NCI-H2107 treated with DMSO at 0.1 percent for 48 hours (cell line): ENCODE results near the gene PVR.
A peak's percentile ranks its signal among the peaks of the same experiment; 100 is the strongest.
"Not testable (repeated sequence)": the region's sequence is repeated elsewhere in the genome, so short reads cannot be mapped to it uniquely, and the experiment has no call there.

ENCODE experiments used
- DNase-seq: peaks from one replicate; lab custom pipeline; 2025; ENCODE audit not compliant: unreplicated experiment; lab: John Stamatoyannopoulos, UW

PVR gene

DNA sequence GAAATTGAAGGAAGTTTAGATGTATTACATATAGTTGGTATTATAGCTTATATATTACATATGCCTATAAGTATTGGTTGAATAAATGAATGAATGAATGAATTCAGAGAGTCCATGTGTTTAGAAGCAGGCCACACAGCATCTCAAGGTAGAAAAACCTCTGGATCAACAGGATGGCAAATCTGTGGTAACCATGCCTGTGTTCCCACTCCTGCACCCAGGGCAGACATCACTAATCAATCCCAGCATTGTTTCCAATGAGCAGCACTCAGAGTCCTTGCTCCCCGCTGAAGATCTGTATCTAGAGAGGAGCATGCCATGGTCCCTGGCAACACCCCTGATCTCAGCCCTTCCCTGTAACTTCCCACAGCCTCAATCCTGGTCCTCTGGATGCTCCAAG, 28.5 kb downstream of the PVR start:
- DNase-seq: no peak

DNA sequence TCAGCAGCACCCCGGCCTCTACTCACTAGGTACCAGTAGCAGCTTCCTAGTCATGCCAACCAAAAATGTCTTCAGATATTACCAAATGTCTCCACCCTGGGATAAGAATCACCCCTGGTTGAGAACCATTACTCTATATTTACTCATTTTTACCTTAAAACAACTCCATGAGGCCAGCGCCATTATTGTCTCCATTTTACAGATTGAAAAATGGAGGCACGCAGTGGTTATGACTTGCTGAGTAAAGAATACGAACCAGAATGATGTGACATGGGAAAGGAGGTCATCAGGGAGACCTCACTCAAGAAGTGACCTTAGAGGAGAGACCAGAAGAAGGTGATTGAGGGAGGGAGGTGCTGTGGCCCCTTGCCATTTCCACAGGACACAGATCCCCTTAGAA, 29.8 kb downstream of the PVR start:
- no peak for DNase-seq

DNA sequence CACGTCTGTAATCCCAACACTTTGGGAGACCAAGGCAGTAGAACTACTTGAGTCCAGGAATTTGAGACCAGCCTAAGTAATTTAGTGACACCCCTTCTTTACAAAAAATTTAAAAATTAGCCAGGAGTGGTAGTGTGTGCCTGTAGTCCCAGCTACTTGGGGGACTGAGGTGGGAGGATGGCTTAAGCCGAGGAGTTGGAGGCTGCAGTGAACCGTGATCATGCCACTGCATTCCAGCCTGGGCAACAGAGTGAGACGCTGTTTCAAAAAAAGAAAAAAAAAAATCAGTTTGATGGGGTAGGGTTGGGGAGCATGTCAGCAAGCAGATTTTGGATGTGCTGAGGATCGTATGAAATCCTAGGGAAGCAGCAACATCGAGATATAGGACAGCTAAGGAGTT, 31.8 kb downstream of the PVR start:
- no peak for DNase-seq

DNA sequence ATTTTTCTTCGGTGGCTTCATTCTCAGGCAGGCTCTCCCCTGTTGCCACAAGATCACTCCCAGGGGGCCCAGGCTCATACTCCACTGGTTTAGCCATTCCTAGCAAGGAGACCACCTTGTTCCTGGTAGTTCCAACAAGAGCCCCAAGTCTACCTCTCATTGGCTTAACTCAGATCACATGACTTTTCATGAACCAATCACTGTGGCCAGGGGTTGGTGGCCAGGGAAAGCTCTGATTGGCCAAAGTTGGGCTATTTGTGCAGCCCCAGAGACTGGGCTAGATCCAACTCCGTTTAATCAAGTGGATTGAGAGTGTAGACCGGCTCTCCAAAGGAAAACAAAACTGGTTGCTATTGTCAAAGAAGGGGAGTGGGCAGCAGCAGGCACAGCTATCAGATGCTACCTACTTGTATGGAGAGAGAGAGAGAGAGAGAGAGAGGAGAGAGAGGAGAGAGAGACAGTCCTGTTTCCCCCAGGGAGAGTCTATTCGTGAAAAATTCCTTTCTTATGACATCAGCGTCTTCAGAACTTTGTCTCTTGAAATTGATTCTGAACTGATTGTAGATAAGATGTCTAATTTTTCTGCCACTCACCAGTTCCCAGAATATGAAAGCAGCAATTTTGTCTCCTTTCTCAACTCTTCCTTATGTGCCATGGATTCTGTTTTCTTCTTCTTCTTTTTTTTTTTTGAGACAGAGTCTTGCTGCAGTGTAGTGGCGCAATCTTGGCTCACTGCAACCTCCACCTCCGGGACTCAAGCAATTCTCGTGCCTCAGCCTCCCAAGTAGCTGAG, 33.5 kb downstream of the PVR start:
- DNase-seq: no peak

DNA sequence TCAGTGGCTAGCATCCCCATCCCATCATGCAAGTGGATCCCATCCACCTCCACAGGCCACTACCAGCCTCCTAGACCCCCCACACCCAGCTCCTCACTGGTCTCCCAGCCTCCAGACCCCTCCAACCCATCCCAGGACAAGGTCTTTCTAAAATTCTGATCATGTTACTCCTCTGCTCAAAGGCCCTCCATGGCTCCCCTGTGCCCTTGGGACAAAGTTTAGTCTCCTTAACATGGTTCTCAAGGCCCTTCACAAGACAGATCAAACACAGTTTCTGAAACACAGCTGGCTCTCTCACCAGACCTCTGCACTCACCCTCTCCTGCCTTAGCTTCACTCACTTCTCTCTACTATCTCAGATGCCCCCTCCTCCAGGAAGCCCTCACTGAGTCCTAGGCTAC, 36.8 kb downstream of the PVR start:
- no peak for DNase-seq

DNA sequence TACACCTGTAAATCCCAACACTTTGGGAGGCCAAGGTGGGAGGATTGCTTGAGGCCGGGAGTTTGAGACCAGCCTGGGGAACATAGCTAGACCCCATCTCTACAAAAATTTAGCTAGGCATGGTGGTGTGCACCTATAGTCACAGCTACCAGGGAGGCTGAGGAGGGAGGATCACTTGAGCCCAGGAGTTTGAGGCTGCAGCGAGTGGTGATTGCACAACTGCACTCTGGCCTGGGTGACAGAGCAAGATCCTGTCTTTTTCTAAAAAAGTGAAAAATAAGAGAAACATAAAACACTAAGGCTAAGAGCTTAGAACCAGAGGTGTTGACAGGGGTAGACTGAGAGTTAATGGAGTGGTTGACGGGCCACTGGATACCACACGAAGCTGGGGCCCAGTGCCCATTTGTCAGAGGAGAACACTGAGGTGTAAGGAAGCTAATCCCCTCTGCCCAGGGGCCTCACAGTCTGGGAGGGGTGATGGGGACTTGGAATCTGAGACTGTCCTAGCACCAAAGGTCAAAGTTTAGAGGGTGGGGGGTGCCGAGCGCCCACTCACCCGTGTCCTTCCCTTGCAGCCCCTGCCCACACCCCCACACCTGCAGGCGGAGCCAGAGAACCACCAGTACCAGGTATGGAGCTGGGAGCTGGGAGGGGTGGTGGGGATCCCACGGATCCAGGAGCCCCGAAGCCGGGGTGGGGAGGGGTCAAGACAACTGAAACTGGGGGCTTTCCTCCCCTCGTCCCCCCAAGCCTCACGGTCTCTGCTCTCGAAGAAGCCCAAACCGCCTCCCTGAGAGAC, 38.5 kb downstream of the PVR start:
- no peak for DNase-seq

DNA sequence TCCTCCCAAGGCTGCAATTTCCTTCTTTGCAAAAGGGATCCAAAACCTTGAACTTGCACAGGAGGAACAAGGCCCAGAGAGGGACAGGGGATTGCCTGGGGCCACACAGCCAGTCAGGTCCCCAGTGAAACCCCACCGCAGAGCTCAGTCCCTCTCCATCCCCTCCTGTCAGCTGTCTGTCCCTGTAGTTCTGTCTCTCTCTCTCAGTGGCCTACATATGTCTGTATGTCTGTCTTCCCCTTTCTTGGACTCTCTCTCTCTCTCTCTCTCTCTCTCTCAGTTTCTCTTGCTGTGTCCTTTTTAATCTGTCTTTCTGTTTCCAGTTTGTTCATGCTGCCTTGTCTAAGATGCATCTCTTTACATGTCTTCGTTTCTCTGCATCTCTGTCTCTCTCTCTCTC, 39.1 kb downstream of the PVR start:
- DNase-seq: no peak

DNA sequence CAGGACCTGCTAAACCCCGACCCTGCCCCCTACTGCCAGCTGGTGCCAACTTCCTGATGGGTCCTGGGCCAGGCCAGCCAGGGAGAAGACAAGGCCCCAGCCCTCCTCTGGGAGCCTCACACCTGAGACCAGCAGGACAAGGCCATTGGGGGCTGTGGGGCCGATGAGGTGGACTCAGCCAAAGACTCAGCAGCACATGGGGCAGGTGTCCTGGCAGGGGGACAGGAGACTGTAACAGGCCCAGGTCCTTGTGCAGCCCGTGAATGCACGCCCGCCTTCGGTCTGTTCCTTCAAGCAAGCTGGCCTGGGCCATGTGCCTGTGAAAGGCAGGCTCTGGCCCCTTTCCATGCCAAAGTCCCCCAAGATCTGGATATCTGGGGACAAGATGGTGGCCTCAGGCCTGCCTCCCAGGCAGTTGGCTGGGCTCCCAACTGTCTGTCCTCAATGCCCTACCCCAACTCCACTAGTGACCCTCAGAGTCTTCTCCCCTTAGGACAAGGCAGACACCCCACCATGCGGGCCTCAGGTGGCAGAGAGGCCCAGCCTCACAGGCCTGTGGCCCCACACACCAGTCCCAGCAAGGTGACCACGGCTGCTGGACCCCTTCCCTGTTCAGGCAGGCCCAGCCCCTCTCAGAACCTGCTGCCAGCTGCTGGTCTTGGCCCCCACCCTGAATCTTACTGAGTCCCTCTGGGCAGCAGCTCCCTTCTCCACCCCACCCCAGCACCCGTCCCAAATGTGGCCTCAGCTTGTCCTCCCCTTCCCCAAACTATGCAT, 39.9 kb downstream of the PVR start:
- no peak for DNase-seq

DNA sequence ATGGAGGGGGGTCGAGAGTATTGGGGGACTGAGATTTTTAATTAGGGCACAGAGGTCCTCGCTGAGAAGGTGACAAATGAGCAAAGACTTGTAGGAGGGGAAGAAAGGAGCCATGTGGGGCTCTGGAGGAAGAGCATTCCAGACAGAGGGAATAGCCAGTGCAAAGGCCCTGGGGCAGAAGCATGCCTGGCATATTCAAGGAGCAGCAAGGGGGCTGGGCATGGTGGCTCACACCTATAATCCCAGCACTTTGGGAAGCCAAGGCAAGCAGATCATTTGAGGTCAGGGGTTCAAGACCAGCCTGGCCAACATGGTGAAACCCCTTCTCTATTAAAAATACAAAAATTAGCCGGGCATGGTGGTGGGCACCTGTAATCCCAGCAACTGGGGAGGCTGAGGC, 40.7 kb downstream of the PVR start:
- DNase-seq: not testable (repeated sequence)

DNA sequence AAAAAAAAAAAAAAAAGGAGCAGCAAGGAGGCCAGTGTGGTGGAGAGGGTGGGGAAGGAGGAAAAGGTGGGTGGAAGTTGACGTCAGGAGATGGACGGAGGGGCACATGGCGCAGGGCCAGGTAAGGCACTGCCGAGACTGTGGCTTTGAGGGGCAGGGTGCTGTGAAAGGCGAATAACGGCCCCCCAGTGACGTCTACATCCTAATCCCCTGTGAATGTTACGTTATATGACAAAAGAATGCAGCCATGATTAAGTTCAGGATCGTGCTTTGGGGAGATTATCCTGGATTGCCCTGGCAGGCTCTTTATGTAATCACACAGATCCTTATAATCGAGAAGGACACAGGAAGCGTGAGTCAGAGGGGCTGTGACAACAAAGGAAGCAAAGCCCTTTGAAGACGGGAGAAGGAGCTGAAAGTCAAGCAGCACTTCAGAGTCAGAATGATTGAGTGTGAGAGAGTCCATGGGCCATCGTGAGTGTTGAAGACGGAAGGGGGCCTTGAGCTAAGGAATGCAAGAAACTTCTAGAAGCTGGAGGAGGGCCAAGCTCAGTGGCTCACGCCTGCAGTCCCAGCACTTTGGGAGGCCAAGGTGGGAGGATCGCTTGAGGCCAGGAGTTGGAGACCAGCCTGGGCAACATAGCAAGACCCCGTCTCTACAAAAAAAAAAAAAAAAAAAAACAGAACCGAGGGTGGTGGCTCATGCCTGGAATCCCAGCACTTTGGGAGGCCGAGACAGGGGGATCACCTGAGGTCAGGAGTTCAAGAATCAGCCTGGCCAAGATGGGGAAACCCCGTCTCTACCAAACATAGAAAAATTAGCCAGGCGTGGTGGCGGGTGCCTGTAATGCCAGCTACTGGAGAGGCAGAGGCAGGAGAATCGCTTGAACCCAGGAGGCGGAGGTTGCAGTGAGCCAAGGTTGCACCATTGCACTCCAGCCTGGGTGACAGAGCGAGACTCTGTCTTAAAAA, 41.5 kb downstream of the PVR start:
- no peak for DNase-seq

DNA sequence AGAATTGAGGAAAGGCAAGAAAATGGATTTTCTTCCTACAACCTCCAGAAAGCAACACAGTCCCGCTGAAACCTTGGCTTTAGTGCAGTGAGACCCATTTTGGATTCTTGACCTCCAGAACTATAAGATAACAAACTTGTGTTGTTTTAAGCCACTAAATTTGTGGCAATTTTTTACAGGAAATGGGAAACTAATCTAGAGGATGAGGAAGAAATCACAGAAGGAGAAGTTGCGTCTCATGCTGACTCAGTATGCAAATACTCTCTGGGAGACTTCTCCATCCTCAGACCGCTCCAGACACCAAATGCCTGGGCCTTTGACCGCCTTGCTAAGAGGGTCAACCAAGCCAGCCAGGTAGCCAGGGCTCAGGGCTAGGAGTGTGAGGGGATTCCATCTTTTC, 42.2 kb downstream of the PVR start:
- DNase-seq: no peak

DNA sequence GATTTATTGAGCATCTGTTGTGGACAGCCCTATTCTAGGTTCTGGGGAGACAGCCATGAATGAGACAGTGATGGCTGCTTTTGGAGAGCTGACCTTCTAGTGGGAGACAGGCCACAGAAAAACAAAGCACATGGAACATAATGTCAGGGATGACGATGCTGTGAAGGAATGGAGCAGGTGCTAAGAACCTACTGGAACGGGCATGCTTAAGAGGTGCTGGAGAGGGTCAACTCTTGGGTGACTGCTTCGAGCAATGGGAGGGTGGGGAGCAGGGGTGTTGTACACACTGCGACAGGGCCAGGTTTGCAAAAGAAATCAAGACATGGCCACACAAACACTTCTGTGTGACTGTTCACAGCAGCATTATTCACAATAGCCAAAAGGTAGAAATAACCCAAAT, 43.2 kb downstream of the PVR start:
- DNase-seq: no peak

DNA sequence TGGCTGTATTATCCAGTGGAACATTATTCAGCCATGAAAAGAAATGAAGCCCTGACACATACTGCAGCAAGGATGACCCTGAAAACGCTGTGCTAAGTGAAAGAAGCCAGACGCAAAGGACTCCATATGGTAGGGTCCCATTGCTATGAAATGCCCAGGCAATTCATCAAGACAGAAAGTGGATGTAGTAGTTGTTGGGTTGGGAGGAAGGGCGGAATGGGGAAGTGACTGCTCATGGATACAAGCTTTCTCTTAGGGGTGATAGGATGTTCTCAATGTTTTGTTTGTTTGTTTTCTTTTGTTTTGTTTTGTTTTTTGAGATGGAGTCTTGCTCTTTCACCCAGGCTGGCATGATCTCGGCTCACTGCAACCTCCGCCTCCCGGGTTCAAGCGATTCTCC, 44.2 kb downstream of the PVR start:
- DNase-seq: no peak

DNA sequence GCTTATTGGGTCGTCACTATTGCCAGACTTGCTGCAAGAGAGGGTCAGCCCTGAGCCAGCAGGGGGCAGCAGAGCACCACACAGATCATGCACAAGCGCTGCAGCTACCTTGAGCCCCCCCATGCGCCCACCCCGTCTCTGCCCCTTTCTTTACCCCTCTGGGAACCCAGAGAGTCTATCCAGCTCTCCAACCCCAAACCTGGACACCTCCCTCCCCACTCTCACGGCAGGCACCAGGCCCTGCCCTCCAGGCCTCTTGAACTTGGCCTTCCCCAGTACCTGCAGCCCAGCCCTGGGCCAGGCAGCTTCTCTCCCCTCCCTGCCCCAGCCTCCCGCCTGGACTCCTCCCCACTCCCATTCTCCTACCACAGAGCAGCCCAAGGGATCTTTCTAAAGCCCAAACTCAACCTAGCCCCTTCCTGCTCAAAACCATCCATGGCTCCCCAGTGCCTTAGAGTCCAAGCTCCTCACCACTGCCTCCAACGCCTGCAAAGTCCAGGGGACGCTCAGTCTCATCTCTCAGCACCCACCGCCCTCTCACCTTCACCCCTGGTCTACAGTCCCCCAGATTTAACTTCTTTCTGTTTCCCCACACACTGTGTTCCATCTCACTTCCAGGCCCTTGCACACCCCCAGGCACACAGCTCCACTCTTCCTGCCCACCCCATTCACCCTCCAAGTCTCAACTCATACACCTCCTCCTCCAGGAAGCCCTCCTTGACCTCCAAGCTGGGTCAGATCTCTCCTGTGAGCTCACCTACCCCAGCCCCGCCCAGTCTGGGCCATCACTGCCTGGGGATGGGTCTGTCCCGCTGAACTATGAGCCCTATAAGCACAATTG, 45.8 kb downstream of the PVR start:
- no peak for DNase-seq

DNA sequence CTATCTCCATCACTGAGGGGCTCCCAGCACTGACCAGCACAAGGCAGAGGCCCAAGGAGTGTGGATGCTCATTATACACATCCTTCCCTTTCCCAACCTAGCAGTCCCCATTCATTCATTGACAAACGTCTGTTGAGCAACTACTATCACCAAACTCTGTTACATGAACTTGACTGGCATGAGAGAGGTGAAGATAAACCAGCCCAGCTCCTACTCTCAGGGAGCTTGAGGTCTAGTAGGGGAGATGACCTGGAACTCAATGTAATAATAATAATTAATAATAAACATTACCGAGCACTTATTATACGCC, 46.4 kb downstream of the PVR start:
- DNase-seq: no peak

DNA sequence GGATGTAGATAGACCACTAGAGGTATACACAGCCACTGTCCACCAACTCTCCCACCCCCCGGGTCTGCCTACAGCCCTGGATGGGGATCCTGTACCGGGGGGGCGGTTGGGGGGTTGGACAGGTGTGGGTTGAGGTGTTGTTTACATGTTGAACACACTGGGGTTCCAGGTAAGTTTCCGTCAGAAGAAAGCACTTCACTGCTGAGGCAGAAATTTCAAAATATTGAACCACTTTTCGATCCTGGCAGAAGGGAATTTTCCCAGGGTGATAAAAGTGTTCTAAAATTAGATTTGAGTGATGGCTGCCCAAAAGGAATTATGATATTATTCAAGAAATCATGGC, 48.6 kb downstream of the PVR start:
- no peak for DNase-seq

DNA sequence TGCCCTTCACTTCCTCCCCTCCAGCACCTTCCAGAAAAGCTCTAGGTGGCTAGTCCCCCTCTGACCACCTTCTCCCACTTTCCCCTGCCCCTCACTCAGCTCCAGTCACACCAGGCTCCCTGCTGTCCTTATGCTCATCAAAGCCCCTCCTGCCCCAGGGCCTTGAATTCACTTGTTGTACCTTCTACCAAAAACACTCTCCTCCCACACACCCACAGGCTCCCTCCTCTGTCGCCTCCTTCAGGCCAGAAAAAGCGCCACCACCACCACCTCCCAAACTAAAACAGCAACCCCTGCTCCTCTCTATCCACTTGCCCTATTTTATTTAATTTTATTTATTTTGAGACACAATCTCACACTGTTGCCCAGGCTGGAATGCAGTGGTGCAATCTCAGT, 50.5 kb downstream of the PVR start:
- no peak for DNase-seq

DNA sequence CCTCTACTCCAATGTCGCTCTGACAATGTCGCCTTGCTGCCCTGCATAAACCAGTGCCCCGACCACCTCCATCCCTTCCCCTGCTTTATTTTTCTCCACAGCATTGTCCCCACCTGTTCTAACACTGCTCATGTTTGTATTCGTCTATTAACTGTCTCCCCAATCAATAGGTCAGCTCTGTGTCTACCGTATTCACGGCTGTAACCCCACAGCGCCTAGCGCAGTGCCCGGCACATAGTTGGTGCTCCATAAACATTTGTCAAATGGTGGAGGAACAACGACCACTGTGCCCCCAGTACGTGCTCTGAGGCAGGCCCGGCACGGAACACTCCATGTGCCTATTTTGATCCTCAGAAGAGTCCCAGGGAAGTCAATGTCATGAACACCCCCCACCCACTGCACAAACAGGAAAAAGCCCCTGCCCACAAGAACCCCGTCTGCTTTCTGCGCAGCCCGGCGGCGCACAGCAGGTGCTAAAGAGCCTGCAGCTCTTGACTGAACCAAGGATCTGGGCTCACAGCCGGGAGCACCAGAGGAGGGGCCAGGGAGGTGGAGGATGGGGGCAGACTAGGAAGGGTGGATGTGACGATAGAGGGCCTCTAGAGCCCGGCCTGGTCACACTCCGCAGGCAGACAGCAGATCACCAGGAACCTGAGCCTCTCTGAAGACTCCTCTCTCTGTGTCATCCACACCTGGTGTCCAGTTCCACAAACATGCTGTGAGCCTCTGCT, 53.4 kb downstream of the PVR start:
- DNase-seq: peak; percentile 68

DNA sequence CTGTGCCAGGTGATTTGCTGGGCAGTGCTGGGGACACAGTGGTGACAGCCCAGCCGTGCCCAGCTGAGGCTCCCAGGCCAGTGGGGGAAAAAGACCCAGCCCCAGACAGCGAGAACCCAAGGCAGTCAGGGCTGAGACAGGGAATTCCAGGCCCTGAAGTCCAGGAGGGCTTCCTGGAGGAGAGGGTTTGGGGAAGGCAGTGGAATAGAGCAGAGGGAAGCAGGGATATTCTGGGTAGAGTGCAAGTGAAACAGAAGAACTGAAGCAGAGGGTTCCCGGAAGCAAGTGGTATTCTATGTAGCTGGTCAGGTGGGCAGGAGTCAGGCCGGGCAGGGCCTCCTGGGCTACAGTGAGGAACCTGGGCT, 53.9 kb downstream of the PVR start:
- DNase-seq: no peak
